Choroid plexus epithelial cell (primary cell): ENCODE measurements around the gene PLXNB2.

Experiments
- DNase-seq: peaks from one replicate; pipeline ENCODE4 v3.0.0-alpha.2; 2010; ENCODE audit warnings: low read depth
- H3K4me3 ChIP-seq: 2 replicates; pipeline ENCODE4 v1.5.1; 2011; ENCODE audit warnings: low read depth, mild to moderate bottlenecking, control low read depth, low read length, moderate library complexity
- TF ChIP-seq, protein P1 (sequence below): conservative IDR thresholded peaks from 2 replicates; pipeline ENCODE4 v1.5.1; 2011; ENCODE audit warnings: low read depth, mild to moderate bottlenecking, control low read depth, inconsistent platforms, low read length, moderate library complexity

Gene PLXNB2, protein sequence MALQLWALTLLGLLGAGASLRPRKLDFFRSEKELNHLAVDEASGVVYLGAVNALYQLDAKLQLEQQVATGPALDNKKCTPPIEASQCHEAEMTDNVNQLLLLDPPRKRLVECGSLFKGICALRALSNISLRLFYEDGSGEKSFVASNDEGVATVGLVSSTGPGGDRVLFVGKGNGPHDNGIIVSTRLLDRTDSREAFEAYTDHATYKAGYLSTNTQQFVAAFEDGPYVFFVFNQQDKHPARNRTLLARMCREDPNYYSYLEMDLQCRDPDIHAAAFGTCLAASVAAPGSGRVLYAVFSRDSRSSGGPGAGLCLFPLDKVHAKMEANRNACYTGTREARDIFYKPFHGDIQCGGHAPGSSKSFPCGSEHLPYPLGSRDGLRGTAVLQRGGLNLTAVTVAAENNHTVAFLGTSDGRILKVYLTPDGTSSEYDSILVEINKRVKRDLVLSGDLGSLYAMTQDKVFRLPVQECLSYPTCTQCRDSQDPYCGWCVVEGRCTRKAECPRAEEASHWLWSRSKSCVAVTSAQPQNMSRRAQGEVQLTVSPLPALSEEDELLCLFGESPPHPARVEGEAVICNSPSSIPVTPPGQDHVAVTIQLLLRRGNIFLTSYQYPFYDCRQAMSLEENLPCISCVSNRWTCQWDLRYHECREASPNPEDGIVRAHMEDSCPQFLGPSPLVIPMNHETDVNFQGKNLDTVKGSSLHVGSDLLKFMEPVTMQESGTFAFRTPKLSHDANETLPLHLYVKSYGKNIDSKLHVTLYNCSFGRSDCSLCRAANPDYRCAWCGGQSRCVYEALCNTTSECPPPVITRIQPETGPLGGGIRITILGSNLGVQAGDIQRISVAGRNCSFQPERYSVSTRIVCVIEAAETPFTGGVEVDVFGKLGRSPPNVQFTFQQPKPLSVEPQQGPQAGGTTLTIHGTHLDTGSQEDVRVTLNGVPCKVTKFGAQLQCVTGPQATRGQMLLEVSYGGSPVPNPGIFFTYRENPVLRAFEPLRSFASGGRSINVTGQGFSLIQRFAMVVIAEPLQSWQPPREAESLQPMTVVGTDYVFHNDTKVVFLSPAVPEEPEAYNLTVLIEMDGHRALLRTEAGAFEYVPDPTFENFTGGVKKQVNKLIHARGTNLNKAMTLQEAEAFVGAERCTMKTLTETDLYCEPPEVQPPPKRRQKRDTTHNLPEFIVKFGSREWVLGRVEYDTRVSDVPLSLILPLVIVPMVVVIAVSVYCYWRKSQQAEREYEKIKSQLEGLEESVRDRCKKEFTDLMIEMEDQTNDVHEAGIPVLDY (N-terminal part only)

DNA sequence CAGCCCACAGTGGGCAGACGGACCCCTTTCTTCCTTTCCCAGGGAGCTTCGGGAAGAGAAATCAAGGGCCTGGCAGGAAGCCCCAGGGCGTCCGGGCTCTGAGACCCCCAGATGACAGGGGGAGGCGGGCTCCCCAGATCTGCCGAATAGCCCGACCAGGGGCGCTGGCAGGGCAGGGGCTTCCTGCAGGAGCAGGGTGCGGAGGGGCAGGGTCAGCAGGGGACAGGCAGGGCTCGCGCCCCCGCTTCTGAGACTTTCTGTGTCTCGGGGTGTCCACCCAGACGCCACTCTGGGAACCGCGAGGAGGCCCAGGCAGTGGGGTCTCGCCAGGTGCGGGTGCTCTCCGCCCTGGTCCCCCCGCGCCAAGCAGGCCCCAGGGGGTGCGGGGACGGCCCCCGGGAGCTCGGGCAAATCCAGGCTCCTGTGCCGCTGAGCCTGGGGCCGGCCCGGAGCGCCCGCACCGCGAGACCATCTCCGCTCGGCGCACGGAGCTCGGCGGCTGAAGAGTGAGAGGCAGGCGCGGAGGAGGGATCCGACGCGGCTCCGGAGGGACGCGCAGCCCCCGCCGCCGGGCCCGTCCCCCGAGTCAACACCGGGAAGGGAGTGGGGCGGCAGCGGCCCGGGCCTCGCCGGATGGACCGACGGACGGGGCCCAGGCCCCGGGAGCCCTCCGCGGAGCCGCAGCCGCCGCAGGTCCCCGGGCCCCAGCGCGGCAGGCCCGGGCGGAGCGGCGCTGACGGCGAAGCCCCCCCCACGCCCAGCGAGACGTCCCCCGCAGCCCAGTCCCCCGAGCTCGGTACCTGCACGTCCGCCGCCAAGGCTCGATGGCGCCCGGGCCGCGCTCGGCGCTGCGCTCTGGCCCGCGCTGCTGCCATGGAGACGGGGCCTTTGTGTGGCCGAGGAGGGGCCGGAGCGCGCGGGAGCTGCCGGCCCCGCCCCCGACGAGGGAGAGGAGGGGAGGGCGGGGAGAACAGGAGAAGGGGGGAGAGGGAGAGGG, at the start of gene PLXNB2:
PLXNB2 (minus strand) TSS at position 894 of the 997 bp plus-strand sequence. CDS start 17,062 bp downstream, outside the sequence.
- TF ChIP-seq, protein P1, sequence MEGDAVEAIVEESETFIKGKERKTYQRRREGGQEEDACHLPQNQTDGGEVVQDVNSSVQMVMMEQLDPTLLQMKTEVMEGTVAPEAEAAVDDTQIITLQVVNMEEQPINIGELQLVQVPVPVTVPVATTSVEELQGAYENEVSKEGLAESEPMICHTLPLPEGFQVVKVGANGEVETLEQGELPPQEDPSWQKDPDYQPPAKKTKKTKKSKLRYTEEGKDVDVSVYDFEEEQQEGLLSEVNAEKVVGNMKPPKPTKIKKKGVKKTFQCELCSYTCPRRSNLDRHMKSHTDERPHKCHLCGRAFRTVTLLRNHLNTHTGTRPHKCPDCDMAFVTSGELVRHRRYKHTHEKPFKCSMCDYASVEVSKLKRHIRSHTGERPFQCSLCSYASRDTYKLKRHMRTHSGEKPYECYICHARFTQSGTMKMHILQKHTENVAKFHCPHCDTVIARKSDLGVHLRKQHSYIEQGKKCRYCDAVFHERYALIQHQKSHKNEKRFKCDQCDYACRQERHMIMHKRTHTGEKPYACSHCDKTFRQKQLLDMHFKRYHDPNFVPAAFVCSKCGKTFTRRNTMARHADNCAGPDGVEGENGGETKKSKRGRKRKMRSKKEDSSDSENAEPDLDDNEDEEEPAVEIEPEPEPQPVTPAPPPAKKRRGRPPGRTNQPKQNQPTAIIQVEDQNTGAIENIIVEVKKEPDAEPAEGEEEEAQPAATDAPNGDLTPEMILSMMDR = no peak
- DNase-seq = peak; percentile 83
- peak within 1 kb of the TSS; percentile 81 for H3K4me3 ChIP-seq

DNA sequence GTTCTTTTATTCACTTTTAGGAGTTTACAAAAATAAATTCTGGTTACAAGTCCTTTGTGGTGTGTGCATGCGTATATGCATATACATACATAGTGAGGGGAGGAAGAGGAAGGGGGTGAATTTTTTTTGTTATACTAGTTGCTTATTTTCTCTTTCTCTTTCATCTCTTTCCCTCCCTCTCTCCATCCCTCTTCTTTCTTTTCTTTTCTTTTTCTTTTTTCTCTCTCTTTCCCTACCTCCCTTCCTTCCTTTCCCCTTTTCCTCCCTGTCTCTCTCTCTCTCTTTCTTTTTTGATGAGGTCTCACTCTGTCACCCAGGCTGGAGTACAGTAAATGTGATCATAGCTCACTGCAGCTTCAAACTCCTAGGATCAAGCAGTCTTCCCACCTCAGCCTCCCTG, 49.8 kb upstream of the PLXNB2 start:
- no peak for DNase-seq
- H3K4me3 ChIP-seq = no peak overlapping the region
- TF ChIP-seq, protein P1 = no peak

DNA sequence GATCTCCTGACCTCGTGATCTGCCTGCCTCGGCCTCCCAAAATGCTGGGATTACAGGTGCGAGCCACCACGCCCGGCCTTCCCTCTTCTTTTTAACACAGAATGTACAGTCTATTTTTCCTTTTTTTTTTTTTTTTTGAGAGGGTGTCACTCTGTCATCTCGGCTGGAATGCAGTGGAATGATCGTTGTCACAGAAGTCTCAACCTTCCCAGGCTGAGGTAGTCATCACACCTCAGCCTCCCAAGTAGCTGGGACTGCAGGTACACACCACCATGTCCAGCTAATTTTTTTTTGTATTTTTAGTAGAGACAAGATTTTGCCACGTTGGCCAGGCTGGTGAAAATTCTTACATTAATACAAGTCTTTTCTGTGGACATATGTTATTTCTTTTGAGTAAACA, 48.7 kb upstream of the PLXNB2 start:
- TF ChIP-seq, protein P1 = no peak
- no peak overlapping the region for H3K4me3 ChIP-seq
- no peak for DNase-seq

DNA sequence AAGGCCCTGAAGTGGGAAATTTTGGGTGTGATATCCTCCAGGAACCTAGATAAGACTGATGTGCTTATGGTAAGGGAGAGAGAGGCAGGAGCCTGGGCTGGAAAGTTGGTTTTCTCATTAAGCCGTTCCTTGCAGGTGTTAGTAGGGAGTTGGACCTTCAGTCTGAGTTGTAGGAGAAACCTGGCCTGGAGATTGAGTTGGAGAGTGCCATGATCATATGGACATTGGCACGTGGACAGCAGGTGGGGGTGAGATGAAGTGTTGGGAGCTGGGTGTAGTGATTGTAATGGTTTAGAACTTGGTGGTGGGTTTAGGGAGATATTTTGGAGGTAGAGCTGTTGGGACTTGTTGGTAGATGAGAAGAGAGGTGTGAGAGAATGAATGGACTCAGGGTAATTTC, 40.6 kb upstream of the PLXNB2 start:
- H3K4me3 ChIP-seq = no peak overlapping the region
- TF ChIP-seq, protein P1 = no peak
- DNase-seq = no peak

DNA sequence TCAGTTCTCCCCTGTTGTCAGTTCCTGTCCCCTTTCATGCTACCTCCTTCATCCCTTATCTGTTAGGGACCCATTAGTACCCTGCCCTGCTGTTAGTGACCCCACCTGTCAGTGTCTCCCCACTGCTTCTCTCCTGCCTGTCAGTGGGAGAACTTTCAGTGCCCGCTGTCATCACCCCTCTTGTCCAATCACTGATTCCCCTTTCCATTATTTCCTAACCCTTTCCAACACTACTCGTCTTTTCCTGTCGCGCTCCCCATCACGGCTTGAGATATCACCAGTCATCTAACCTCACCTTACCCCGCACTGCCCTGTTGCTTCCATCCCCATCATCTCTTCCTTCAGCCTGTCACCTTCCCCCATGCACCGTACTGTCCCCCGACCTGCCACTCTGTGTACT, 39.7 kb upstream of the PLXNB2 start:
- DNase-seq = no peak
- H3K4me3 ChIP-seq = no peak overlapping the region
- TF ChIP-seq, protein P1 = no peak
